Esophagus muscularis mucosa (tissue), 4 donors: Measurements from ENCODE around the gene IP6K1.

Experiments
- CTCF ChIP-seq, 3 experiments: fragments of 200-600 bp in 2 of 3; fragments of 450-650 bp in 1 of 3; sonication (generic) in 2 of 3; IDR thresholded peaks; one replicate each; pipeline ENCODE4 v1.5.1; 2017 to 2019; ENCODE audit warnings: antibody characterized with exemption in 3 of 3, mild to moderate bottlenecking in 2 of 3, moderate library complexity in 1 of 3
- EP300 ChIP-seq: sonication (generic); formaldehyde crosslinking; IDR thresholded peaks from one replicate; pipeline ENCODE4 v1.6.1; 2017; ENCODE audit warnings: antibody characterized with exemption
- POLR2A ChIP-seq: fragments of 450-650 bp; IDR thresholded peaks from one replicate; pipeline ENCODE4 v1.6.1; 2017; ENCODE audit warnings: antibody characterized with exemption, moderate library complexity, mild to moderate bottlenecking, low read depth

GRCh38 chr3:49727154-49727923 is 59.0 kb downstream of the IP6K1 start:
- TF ChIP-seq CTCF (IDR thresholded peaks at IDR 0.05) (no peak), EP300 (no peak), POLR2A (no peak)
